Embryonic facial prominence (tissue), 1 donor: ENCODE results near the gene FAM111A.

Experiments used
- DNase-seq: peaks from one replicate; pipeline ENCODE4 v3.0.0-alpha.2; 2016; ENCODE audit errors: extremely low spot score

Gene FAM111A

GRCh38 chr11:59199546-59200422 is 57.1 kb downstream of the FAM111A start:
- no peak for DNase-seq

- DNase-seq, result no peak
Observed at GRCh38 chr11:59200423-59200746, 57.7 kb downstream of the FAM111A start.

- no peak for DNase-seq
Observed at GRCh38 chr11:59201353-59201752, 58.7 kb downstream of the FAM111A start.
